SK-N-SH treated with all-trans-retinoic acid at 6 μM for 48 hours (cell line): Measurements from ENCODE around the gene DYNC1I1.
A peak's percentile ranks its signal among the peaks of the same experiment; 100 is the strongest.

Experiments
- ATAC-seq: fragments of 200-7000 bp; cut with Tn5 transposase; 3 replicates; pipeline ENCODE4 v1.9.1; 2020; ENCODE audit warnings: mild to moderate bottlenecking, moderate library complexity
- BACH2 ChIP-seq: fragments of 250-450 bp; sonication (Bioruptor Pico); IDR thresholded peaks from 2 replicates; pipeline ENCODE4 v1.9.0; 2021; ENCODE audit warnings: mild to moderate bottlenecking, borderline replicate concordance
- CREB5 ChIP-seq: fragments of 250-450 bp; sonication (Bioruptor Pico); IDR thresholded peaks from 2 replicates; pipeline ENCODE4 v1.5.1; 2020; ENCODE audit warnings: low read depth, mild to moderate bottlenecking, moderate library complexity
- CSRNP3 ChIP-seq: fragments of 250-450 bp; sonication (Bioruptor Pico); IDR thresholded peaks from 2 replicates; pipeline ENCODE4 v1.5.1; 2021; ENCODE audit warnings: mild to moderate bottlenecking, moderate library complexity
- GLIS3 ChIP-seq: fragments of 250-450 bp; sonication (Bioruptor Pico); IDR thresholded peaks from 2 replicates; pipeline ENCODE4 v1.5.0; 2020; ENCODE audit warnings: mild to moderate bottlenecking, moderate library complexity
- ISL1 ChIP-seq: fragments of 250-450 bp; sonication (Bioruptor Pico); IDR thresholded peaks from 2 replicates; pipeline ENCODE4 v2.1.2; 2022; ENCODE audit warnings: mild to moderate bottlenecking, moderate library complexity
- OSR1 ChIP-seq: fragments of 250-450 bp; sonication (Bioruptor Pico); IDR thresholded peaks from 2 replicates; pipeline ENCODE4 v1.8.0; 2022; ENCODE audit warnings: moderate library complexity, mild to moderate bottlenecking, inconsistent platforms
- PATZ1 ChIP-seq: fragments of 250-450 bp; sonication (Bioruptor Pico); IDR thresholded peaks from 2 replicates; pipeline ENCODE4 v1.8.0; 2020; ENCODE audit warnings: mild to moderate bottlenecking, moderate library complexity, borderline replicate concordance
- PPARA ChIP-seq: fragments of 250-450 bp; sonication (Bioruptor Pico); IDR thresholded peaks from 2 replicates; pipeline ENCODE4 v1.5.0; 2020; ENCODE audit warnings: mild to moderate bottlenecking, borderline replicate concordance
- SNAI2 ChIP-seq: fragments of 250-450 bp; sonication (Bioruptor Pico); IDR thresholded peaks from 2 replicates; pipeline ENCODE4 v1.5.0; 2020; ENCODE audit warnings: mild to moderate bottlenecking, moderate library complexity
- TCF4 ChIP-seq: fragments of 250-450 bp; sonication (Bioruptor Pico); IDR thresholded peaks from 2 replicates; pipeline ENCODE4 v1.8.0; 2021; ENCODE audit warnings: mild to moderate bottlenecking, moderate library complexity, borderline replicate concordance
- TSHZ2 ChIP-seq: fragments of 250-450 bp; sonication (Bioruptor Pico); IDR thresholded peaks from 2 replicates; pipeline ENCODE4 v1.5.0; 2020; ENCODE audit warnings: mild to moderate bottlenecking, moderate library complexity
- ZC3H10 ChIP-seq: fragments of 250-450 bp; sonication (Bioruptor Pico); IDR thresholded peaks from 2 replicates; pipeline ENCODE4 v1.5.1; 2021; ENCODE audit warnings: mild to moderate bottlenecking, moderate library complexity
- ZFP30 ChIP-seq: fragments of 450-650 bp; formaldehyde crosslinking; IDR thresholded peaks from 2 replicates; pipeline ENCODE4 v1.5.0; 2022; ENCODE audit warnings: mild to moderate bottlenecking, moderate library complexity
- ZNF565 ChIP-seq: fragments of 450-650 bp; formaldehyde crosslinking; conservative IDR thresholded peaks from 2 replicates; pipeline ENCODE4 v1.5.0; 2020; ENCODE audit warnings: low read depth, mild to moderate bottlenecking, moderate library complexity
- ZNF70 ChIP-seq: fragments of 450-650 bp; formaldehyde crosslinking; IDR thresholded peaks from 2 replicates; pipeline ENCODE4 v1.5.0; 2020; ENCODE audit warnings: mild to moderate bottlenecking, moderate library complexity
- ZNF8 ChIP-seq: fragments of 450-650 bp; formaldehyde crosslinking; IDR thresholded peaks from 2 replicates; pipeline ENCODE4 v1.5.0; 2020; ENCODE audit warnings: mild to moderate bottlenecking, moderate library complexity

DYNC1I1 gene

GRCh38 chr7:95828824-95829790, 56.8 kb downstream of the DYNC1I1 start:
- no peak for ATAC-seq
- no peak for TF ChIP-seq ZC3H10 (CRISPR knock-in tag)
- TF ChIP-seq ISL1 (CRISPR knock-in tag) = peak; percentile 73

- ATAC-seq = peak; percentile 76
- TF ChIP-seq ZFP30 = no peak
- no peak for TF ChIP-seq CSRNP3 (CRISPR knock-in tag)
- TF ChIP-seq ZNF70 (CRISPR knock-in tag) = no peak
- TF ChIP-seq ISL1 (CRISPR knock-in tag) = peak; percentile 65; the same call in 1 of the 2 replicates
- TF ChIP-seq ZNF565 (CRISPR knock-in tag) = no peak
- TF ChIP-seq SNAI2 (CRISPR knock-in tag) = no peak
- TF ChIP-seq, all 23 proteins: peak for 1
These were observed 68.9 kb downstream of the DYNC1I1 start for GRCh38 chr7:95840953-95841950.

- ATAC-seq = peak; percentile 54; the same call in 2 of the 3 replicates
- TF ChIP-seq PATZ1 (CRISPR knock-in tag) (no peak), TSHZ2 (CRISPR knock-in tag) (no peak), GLIS3 (CRISPR knock-in tag) (no peak), SNAI2 (CRISPR knock-in tag) (no peak), OSR1 (CRISPR knock-in tag) (no peak), ZNF8 (no peak), TCF4 (CRISPR knock-in tag) (no peak), BACH2 (CRISPR knock-in tag) (no peak), PPARA (no peak), ZFP30 (no peak), CREB5 (CRISPR knock-in tag) (no peak), CSRNP3 (CRISPR knock-in tag) (no peak)
These were observed 70.9 kb downstream of the DYNC1I1 start for GRCh38 chr7:95843286-95843685.
